HG03280 (cell line): ENCODE data around the gene ATXN1L.
"Not testable (repeated sequence)": the region's sequence is repeated elsewhere in the genome, so short reads cannot be mapped to it uniquely, and the experiment has no call there.

Source experiments
- ATAC-seq: cut with Tn5 transposase; IDR thresholded peaks from one replicate; pipeline ENCODE4 v1.9.1; 2021; ENCODE audit warnings: mild to moderate bottlenecking, moderate library complexity; ENCODE audit not compliant: unreplicated experiment

Gene ATXN1L

DNA sequence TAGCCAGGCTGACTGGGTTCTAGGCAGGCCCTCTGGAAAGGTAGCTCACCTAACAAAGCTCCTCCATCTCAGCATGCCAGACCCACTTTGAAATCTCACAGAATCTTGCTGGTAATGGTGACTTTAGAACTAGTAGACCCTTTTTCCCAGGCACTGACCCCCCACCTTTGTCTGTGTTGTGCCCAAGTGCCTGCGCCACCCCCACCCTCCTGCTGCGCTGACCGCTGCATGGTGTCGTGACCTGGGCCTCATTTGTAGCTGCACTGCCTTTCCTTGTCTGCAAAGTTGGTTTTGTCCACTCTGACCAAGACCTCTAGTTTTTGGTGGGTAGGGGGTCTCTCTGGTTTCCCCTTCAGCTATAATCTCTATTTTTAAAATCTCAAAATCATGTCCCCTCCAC, 6.8 kb downstream of the ATXN1L start:
- no peak for ATAC-seq

- ATAC-seq, result peak; percentile 82
These were observed 7.6 kb downstream of the ATXN1L start for GRCh38 chr16:71853413-71853812.

GRCh38 chr16:71854369-71854948, 8.7 kb downstream of the ATXN1L start:
- no peak for ATAC-seq

- no peak for ATAC-seq
These were observed 10.3 kb downstream of the ATXN1L start for GRCh38 chr16:71855937-71856662.

- no peak for ATAC-seq
These were observed 14.2 kb downstream of the ATXN1L start for GRCh38 chr16:71859762-71860521.

DNA sequence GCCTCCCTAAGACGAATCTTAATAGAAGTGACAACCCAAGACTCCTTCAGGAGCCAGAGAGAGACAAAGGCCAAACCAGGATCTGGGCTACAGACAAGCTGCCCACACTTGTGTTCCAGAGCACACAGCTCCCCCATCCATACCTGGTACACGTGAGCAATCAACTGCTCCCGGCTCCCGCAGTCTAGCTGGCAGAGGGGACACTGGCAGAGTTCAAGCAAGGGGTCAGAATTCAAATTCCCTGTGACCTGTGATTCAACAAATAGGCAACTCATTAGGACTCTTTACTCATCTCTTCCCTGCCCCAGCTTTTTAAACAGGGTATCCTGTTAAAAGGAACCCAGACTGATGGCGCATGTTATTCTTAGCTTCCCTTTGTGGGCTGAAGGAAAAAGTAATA, 18.2 kb downstream of the ATXN1L start:
- ATAC-seq, result no peak

DNA sequence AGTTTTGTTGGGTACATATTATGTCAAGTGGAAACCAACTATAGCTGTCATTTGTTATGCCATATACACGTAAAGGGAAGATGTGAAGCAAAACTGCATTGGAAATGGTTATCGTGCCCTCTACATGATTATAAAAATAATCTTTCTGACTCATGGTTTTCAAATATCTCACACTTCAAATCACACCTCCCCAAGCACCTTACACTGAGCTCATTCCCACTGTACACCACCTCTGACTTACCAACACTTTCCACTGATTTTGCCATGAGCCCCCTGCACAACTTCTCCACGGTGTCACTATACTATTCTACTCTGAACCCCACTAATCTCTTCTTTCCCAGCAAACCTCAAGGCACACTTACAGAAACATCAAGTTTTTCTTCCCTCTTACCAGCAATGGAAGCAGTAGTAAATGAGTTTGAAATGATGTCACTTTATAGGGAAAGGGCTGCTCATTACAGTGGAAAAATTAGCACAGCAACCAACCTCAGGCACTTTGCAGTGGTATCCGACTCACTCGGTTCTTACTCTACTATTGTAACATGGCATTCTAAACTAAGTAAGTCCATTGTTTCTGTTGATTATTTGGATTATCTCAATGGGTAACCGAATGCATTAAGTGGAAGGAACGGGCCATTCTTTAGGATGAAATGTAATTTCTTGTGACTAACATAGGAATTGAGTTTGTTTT, 19.5 kb downstream of the ATXN1L start:
- no peak for ATAC-seq

GRCh38 chr16:71867175-71867574, 21.4 kb downstream of the ATXN1L start:
- not testable (repeated sequence) for ATAC-seq

DNA sequence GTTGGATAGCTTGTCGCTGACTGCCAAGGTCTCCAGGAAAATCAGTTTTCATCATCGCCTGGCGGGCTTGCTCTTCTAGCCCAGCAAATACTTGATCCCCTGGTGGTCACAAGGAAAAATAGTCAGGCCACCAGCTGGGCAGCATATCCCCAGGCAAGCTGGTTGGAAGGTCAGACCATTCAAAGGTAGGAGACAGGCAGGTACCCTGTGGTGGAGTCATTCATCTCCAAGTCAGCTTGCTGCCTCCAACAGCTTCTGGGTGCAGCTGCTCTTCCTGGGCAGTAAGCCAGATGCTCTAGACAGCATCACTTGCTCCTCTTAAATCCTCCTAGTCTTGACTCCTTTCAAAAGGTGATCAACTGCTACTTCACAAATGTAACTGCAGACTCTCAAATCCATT, 22.2 kb downstream of the ATXN1L start:
- ATAC-seq, result no peak

- ATAC-seq, result no peak
These were observed 23.3 kb downstream of the ATXN1L start for GRCh38 chr16:71869089-71869488.

- no peak for ATAC-seq
These were observed 25.0 kb downstream of the ATXN1L start for GRCh38 chr16:71870818-71871217.

DNA sequence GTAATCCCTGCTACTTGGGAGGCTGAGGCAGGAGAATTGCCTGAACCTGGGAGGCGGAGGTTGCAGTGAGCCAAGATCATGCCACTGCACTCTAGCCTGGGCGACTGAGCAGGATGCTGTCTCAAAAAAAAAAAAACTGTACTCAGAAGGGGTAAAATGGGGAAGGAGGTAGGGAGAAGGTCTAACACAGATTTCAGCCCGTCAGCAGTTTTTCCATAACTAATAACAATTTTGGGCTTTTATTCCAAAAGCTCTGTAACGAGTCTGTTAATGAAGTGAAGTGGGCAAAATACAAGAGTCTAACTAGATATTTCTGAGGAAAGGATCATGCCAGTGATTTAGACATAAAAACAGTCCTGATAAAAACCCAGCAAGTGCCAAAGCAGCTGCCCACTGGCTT, 27.4 kb downstream of the ATXN1L start:
- no peak for ATAC-seq

DNA sequence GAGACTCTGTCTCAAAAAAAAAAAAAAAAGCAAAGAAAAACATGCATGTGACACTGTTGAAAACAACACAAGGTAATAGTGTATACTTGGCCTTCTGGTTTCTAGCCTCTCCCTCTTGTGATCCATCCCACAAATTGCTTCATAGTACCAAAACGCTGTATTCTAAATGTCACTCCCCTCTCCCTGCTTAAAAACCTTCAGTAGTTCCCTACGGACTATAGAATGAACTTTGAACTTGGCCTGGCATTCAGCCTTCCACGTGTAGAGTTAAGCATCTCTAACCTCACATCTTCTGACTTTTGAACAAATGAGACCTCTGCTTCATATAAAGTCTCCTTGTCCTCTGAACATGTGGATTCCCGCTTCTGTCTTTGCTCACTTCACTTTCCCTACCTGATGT, 33.1 kb downstream of the ATXN1L start:
- ATAC-seq, result no peak

GRCh38 chr16:71880176-71880575, 34.4 kb downstream of the ATXN1L start:
- ATAC-seq, result no peak

GRCh38 chr16:71882505-71883167, 36.9 kb downstream of the ATXN1L start:
- ATAC-seq, result peak; percentile 44

DNA sequence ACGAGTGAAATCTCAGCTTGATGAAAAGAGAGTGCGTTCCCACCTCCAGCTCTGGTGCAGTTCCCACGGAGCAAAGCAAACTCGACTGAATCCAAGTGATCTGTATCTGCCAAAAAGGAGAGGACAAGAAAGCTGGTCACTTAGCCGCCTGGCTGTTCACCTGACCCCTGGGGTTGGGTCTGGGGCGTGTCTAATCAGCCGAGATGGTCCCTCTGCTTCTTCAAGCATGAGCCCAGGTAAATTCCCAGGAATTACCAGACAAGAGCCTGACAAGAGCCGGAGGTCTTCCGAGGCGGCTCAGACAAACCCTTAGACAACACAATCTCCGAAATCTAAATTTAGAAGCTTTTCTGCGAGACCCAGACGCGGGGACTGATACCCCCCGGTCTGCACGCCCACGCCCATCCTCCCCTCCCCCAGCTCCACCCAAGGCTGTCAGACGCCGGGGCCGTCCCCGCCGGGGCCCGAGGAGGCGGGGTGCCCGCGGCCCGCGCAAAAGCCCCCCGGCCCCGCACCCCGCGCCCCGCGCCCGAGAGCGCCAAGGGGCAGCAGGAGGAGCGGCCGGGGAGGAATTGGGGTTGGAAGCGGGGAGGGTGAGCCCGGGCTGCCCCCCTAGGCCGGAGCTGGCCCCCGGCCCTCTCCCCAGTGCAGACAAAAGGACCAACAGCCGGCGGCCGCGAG, 37.5 kb downstream of the ATXN1L start:
- peak; percentile 41 for ATAC-seq

GRCh38 chr16:71883849-71884638, 38.3 kb downstream of the ATXN1L start, which contains the start of gene ZNF821:
Gene ZNF821, minus strand, starts transcription at chr16:71884182. Its CDS starts 4,236 bp downstream, at chr16:71879946.
- ATAC-seq, result peak; percentile 50

GRCh38 chr16:71885261-71885650, 39.5 kb downstream of the ATXN1L start:
- ATAC-seq, result no peak

- ATAC-seq, result no peak
These were observed 43.4 kb downstream of the ATXN1L start for GRCh38 chr16:71889147-71889546.

DNA sequence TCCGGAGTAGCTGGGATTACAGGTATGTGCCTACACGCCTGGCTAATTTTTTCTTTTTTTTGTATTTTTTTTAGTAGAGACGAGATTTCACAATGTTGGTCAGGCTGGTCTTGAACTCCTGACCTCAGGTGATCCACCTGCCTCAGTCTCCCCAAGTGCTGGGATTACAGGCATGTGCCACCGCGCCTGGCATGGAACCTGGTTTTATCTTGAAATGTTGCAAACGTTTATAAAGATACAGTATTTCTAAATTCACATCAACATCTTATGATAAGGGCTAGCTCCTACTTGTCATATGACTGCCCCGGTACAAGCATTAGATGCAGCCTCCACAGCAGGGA, 48.1 kb downstream of the ATXN1L start:
- no peak for ATAC-seq
